PFSK-1 (cell line): ENCODE data around the gene DHPS.

Source experiments
- FOXP2 ChIP-seq: optimal IDR thresholded peaks from 2 replicates; pipeline ENCODE3; 2011; ENCODE audit warnings: borderline replicate concordance, control low read depth, inconsistent platforms; ENCODE audit not compliant: insufficient read depth; ENCODE audit errors: extremely low read length, extremely low read depth
- POLR2AphosphoS5 ChIP-seq: IDR thresholded peaks from 2 replicates; pipeline ENCODE4 v1.6.1; 2012; ENCODE audit warnings: low read depth, mild to moderate bottlenecking, control low read depth, low read length, moderate library complexity
- SIN3A ChIP-seq: IDR thresholded peaks from 2 replicates; pipeline ENCODE4 v1.6.1; 2012; ENCODE audit warnings: mild to moderate bottlenecking, low read length, moderate library complexity, borderline replicate concordance; ENCODE audit not compliant: insufficient read depth
- TAF1 ChIP-seq: IDR thresholded peaks from 2 replicates; pipeline ENCODE4 v1.6.1; 2012; ENCODE audit warnings: low read length, control low read depth, borderline replicate concordance; ENCODE audit not compliant: insufficient read depth
- TF ChIP-seq, protein P1 (sequence below), 2 experiments: IDR thresholded peaks; 2 replicates each; pipeline versions ENCODE4 v1.6.1 to v1.8.0; 2011 to 2012; ENCODE audit warnings: low read depth in 2 of 2, low read length in 2 of 2, control low read depth in 1 of 2, inconsistent platforms in 1 of 2, mild to moderate bottlenecking in 1 of 2, moderate library complexity in 1 of 2; ENCODE audit not compliant: insufficient read depth in 1 of 2

Gene DHPS

DNA sequence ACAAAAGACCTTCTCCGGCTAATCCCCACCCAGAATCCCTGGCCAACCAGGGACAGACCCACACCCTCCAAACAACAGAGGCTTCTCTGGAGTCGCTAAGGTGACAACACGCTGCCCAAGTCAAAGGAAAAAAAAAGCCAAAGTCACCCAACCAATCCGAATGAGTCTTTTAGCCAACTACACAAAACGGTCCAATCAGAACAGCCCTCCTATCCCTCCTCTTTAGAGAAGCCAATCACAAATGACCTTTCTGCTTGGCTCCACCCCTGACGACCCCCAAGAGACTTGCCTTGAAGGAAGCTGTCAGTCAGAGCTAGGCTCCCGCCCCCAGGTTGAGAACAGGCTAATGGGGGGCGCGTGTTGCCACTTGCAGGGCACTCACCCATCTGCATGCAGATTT, 21.4 kb upstream of the DHPS start:
- TF ChIP-seq, protein P1, sequence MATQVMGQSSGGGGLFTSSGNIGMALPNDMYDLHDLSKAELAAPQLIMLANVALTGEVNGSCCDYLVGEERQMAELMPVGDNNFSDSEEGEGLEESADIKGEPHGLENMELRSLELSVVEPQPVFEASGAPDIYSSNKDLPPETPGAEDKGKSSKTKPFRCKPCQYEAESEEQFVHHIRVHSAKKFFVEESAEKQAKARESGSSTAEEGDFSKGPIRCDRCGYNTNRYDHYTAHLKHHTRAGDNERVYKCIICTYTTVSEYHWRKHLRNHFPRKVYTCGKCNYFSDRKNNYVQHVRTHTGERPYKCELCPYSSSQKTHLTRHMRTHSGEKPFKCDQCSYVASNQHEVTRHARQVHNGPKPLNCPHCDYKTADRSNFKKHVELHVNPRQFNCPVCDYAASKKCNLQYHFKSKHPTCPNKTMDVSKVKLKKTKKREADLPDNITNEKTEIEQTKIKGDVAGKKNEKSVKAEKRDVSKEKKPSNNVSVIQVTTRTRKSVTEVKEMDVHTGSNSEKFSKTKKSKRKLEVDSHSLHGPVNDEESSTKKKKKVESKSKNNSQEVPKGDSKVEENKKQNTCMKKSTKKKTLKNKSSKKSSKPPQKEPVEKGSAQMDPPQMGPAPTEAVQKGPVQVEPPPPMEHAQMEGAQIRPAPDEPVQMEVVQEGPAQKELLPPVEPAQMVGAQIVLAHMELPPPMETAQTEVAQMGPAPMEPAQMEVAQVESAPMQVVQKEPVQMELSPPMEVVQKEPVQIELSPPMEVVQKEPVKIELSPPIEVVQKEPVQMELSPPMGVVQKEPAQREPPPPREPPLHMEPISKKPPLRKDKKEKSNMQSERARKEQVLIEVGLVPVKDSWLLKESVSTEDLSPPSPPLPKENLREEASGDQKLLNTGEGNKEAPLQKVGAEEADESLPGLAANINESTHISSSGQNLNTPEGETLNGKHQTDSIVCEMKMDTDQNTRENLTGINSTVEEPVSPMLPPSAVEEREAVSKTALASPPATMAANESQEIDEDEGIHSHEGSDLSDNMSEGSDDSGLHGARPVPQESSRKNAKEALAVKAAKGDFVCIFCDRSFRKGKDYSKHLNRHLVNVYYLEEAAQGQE (IDR thresholded peaks at IDR 0.05; ENCODE audit: insufficient read depth in 1 of 2, low read depth in 2 of 2, low read length in 2 of 2), result no peak
- no peak for TF ChIP-seq SIN3A
- no peak for TF ChIP-seq FOXP2
- no peak for TF ChIP-seq POLR2AphosphoS5

DNA sequence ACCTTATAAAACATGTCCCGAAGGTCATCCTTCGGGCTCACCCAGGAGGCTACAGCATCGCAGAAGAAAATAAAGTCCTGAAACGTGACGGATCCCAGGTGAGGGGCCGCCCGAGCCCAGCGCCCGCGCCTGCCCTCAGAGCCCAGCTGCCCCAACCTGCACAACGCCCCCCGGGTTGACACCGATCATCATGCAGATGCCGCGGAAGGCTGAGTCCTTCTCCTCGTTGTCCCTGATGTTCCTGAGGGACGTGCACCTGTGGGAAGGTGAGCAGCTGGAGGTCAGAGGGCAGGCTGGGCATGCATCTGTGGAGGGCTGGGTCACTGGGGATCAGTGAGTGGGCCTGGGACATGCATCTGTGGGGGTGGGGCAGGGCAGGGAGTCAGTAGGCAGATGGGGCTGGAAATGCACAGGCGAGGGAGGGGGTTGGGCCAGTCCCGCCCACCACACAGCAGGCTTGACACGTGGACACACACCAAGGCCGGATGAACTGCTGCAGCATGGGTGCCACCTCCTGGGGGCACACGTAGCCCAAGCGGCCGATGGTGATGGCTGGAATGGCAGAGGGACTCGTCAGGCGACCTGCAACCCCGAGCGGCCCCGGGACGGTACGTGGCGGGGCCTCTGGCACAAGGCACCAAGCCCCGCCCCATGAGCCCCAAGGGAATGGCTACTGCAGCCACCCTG, 20.1 kb upstream of the DHPS start:
- TF ChIP-seq FOXP2 (peak; percentile 19), SIN3A (no peak), POLR2AphosphoS5 (0 out of 2 replicates have a peak, but pooled peaks have one; percentile 35)
- TF ChIP-seq, protein P1 (IDR thresholded peaks at IDR 0.05; ENCODE audit: insufficient read depth in 1 of 2, low read depth in 2 of 2, low read length in 2 of 2), result no peak

DNA sequence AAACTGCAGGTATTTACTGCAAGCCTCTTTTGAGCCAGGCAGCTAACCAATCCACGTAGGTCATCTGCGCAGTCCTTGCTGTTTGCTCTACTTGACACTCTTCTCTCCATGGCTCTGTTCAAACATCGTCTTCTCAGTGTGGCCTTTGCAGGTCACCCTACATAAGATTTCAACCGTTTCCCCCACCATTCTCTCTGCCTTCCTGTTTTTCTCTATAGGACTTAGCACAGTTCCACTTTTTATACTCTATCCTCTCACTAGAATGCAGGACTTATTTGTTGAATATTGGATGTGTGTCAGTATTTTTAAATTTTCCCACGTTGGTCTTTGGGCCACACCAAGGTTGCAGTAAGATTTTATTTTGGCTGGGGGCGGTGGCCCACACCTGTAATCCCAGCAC, 16.5 kb upstream of the DHPS start:
- TF ChIP-seq TAF1 (no peak), SIN3A (no peak), FOXP2 (no peak), POLR2AphosphoS5 (no peak)
- TF ChIP-seq, protein P1 (IDR thresholded peaks at IDR 0.05; ENCODE audit: insufficient read depth in 1 of 2, low read depth in 2 of 2, low read length in 2 of 2), result no peak

DNA sequence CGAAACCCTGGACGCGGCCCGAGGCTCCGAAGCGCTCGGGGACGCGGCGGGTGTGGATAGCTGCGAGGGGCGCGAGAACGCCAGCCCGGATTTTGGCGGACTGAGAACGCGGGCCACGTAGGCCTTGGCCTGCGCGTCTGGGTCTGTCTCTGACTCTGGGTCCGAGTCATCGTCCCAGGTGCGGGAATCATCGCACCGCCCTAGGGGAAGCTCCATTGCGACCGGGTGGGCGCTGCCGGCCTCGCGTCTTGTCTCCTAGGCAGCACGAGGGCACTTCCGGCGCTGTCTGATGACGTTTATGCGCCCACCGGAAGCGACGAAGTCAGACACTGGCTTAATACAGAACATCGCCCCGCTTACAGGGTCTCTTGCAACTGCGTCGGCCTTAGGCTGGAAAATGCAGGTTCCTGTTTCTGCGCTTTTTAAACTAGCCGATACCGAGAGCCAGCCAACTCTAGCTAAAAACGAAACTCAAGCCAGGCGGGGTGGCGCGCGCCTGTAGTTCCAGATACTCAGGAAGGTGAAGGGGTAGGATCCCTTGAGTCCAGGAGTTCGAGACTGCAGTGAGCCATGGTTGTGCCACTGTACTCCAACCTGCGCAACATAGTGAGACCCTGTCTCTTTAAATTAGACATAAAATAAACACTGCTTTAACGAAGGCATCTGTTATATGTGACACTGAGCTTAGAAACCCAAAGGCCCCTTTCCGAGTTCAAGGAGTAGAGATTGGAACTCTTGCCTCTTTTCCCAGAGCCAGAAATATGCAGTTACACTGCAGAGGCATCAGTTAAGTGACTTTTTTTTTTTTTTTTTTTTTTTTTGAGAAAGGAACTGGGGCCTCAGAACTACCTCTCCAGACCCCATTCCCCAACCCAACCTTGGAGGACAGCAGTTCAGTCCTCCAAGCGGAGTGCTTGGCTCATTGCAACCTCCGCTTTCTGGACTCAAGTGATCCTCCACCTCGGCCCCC, 15.0 kb upstream of the DHPS start, which contains the start of gene FBXW9:
TSS of gene FBXW9 (minus strand) at position 266 of the 970 bp plus-strand sequence. CDS start at position 216, 50 bp downstream.
- TF ChIP-seq FOXP2 (peak; percentile 91), TAF1 (peak; percentile 79; the same call in 1 of the 2 replicates), POLR2AphosphoS5 (peak; percentile 88), SIN3A (peak; percentile 98; the same call in 1 of the 2 replicates)
- TF ChIP-seq, protein P1 (IDR thresholded peaks at IDR 0.05; ENCODE audit: insufficient read depth in 1 of 2, low read depth in 2 of 2, low read length in 2 of 2), result 0 out of 4 replicates have a peak, but pooled peaks of 1 of the 2 experiments have one; percentile 41
